IPS DF 6.9 (cell line): ENCODE data around the gene CAMTA1.

Experiments used
- DNase-seq: peaks from one replicate; pipeline ENCODE4 v3.0.0-alpha.2; 2013; ENCODE audit warnings: low read depth, low spot score
- H3K27ac ChIP-seq: one replicate; pipeline ENCODE4 v1.5.1; 2013; ENCODE audit warnings: low read length, control low read depth
- H3K27me3 ChIP-seq: 2 replicates; pipeline ENCODE4 v1.6.1; 2013; ENCODE audit warnings: mild to moderate bottlenecking, low read length; ENCODE audit not compliant: control insufficient read depth, insufficient read depth
- H3K36me3 ChIP-seq: 2 replicates; pipeline ENCODE4 v1.6.1; 2013; ENCODE audit warnings: low read length; ENCODE audit not compliant: control insufficient read depth, insufficient read depth
- H3K4me1 ChIP-seq: 2 replicates; pipeline ENCODE4 v1.6.1; 2013; ENCODE audit warnings: low read length; ENCODE audit not compliant: control insufficient read depth, insufficient read depth
- H3K4me3 ChIP-seq: 2 replicates; pipeline ENCODE4 v1.5.1; 2013; ENCODE audit warnings: mild to moderate bottlenecking, low read length
- H3K9me3 ChIP-seq: 2 replicates; pipeline ENCODE4 v1.6.1; 2013; ENCODE audit warnings: low read length, inconsistent platforms; ENCODE audit not compliant: control insufficient read depth, insufficient read depth
- WGBS: extraction: QIAGEN DNeasy Blood & Tissue Kit; methylation state at CpG from one replicate; pipeline ENCODE4 v1.1.7; 2013; ENCODE audit warnings: mixed read lengths, missing lambda C conversion rate; ENCODE audit not compliant: insufficient read length, insufficient coverage; 5-methylcytosine and 5-hydroxymethylcytosine counted together

The CAMTA1 gene

DNA sequence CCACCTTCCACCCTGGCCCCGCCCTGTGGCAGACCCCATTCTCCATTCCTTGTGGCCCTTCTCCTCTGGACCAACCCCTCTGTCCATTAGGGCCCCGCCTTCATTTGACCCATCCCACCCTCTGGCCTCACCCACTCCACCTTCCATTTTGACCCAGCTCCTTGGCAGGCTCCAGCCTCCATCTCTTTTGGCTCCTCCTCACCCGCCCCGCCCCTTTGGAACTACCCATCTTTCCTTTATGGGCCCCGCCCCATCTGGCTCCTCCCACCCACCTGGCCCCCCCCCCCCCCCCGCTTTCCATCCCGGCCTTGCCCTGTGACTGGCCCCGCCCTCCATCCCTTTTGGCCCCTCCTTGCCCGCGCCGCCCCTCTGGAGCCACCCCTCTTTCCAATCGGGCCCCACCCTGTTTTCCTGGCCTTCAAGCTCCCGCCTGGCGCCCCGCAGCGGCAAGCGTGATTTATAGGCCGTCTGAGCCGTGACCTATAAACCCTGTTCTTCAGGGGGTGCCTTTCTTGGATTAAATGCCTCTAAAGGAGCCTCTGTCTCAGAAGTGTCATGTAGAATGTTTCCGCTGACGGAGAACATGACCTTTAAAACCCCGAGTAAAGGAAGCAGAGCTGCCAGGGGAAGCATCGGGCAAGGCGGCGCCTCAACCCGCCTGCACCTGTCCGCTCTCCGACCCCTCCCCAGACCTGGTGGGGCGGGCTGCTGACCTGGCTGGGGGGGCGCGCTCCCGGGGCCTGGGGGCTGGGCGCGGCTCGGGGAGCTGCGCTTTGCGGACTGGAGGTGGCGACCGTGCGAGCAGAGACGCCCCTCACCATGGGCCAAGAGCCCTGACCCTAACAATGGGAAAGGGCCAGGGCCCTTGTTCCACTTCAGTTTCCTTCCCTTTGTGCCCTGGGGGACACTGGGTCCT is 178.0 kb downstream of the CAMTA1 start:
- Histone ChIP-seq H3K27me3 (no peaks in the 10 kb centered on the region), H3K9me3 (no peaks in the 10 kb centered on the region), H3K27ac (no peak overlapping the region), H3K4me1 (peaks cover 6% of the 10 kb centered on the region), H3K4me3 (peak overlapping the region; percentile 39; the same call in 1 of the 2 replicates), H3K36me3 (no peaks in the 10 kb centered on the region)
- DNase-seq: peak; percentile 94
- WGBS: no CpG with 5 or more reads among the region's 41 CpGs

DNA sequence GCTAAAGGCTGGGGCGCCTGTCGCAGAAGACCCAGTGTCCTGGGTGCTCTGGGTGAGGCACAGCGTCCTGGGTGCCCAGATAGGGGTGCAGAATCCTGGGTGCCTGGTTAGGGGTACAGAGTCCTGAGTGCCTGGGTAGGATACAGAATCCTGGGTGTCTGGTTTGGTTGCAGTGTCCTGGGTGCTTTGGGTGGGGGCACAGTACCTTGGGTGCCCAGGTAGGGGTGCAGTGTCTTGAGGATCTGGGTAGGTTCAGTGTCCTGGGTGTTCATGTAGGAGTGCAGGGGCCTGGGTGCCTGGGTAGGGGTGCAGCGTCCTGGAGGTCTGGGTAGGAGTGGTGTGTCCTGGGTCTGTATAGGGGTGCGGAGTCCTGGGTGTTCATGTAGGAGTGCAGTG is 178.7 kb downstream of the CAMTA1 start:
- H3K27ac ChIP-seq: no peak overlapping the region
- WGBS: no CpG with 5 or more reads among the region's 5 CpGs
- peak overlapping the region; percentile 39; the same call in 1 of the 2 replicates for H3K4me3 ChIP-seq
- H3K36me3 ChIP-seq: no peaks in the 10 kb centered on the region
- DNase-seq: no peak
- H3K9me3 ChIP-seq: no peaks in the 10 kb centered on the region
- H3K4me1 ChIP-seq: peaks cover 6% of the 10 kb centered on the region
- no peaks in the 10 kb centered on the region for H3K27me3 ChIP-seq

GRCh38 chr1:6965083-6965934 is 180.1 kb downstream of the CAMTA1 start:
- no peaks in the 10 kb centered on the region for H3K36me3 ChIP-seq
- no peaks in the 10 kb centered on the region for H3K27me3 ChIP-seq
- no peak overlapping the region for H3K4me3 ChIP-seq
- H3K4me1 ChIP-seq: peaks cover 6% of the 10 kb centered on the region
- no peak overlapping the region for H3K27ac ChIP-seq
- no peak for DNase-seq
- no peaks in the 10 kb centered on the region for H3K9me3 ChIP-seq
- no CpG with 5 or more reads among the region's 15 CpGs for WGBS

- no peak for DNase-seq
- Histone ChIP-seq H3K27me3 (no peaks in the 10 kb centered on the region), H3K4me3 (no peak overlapping the region), H3K9me3 (no peaks in the 10 kb centered on the region), H3K27ac (no peak overlapping the region), H3K4me1 (peaks cover 6% of the 10 kb centered on the region), H3K36me3 (no peaks in the 10 kb centered on the region)
- WGBS: 100% methylated on average over 2 of the region's 7 CpGs
These were observed 180.6 kb downstream of the CAMTA1 start for GRCh38 chr1:6965935-6966241.

DNA sequence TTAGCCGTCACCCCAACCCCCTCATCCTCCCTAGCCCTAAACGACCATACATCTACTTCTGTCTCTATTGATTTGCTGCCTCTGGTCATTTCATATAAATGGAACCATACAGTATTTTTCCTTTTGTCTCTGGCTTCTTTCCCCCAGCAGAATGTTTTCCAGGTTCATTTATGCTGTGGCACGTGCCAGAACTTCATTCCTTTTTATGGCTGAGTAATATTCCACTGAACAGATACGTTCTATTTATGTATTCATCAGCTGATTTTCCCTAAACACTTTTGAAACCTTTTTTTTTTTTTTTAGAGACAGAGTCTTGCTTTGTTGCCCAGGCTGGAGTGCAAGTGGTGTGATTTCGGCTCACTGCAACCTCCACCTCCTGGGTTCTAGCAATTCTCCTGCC is 181.1 kb downstream of the CAMTA1 start:
- peaks cover 4% of the 10 kb centered on the region for H3K4me1 ChIP-seq
- no peaks in the 10 kb centered on the region for H3K27me3 ChIP-seq
- H3K4me3 ChIP-seq: no peak overlapping the region
- no peak for DNase-seq
- WGBS: no CpG with 5 or more reads among the region's 5 CpGs
- H3K9me3 ChIP-seq: no peaks in the 10 kb centered on the region
- H3K27ac ChIP-seq: no peak overlapping the region
- H3K36me3 ChIP-seq: no peaks in the 10 kb centered on the region

DNA sequence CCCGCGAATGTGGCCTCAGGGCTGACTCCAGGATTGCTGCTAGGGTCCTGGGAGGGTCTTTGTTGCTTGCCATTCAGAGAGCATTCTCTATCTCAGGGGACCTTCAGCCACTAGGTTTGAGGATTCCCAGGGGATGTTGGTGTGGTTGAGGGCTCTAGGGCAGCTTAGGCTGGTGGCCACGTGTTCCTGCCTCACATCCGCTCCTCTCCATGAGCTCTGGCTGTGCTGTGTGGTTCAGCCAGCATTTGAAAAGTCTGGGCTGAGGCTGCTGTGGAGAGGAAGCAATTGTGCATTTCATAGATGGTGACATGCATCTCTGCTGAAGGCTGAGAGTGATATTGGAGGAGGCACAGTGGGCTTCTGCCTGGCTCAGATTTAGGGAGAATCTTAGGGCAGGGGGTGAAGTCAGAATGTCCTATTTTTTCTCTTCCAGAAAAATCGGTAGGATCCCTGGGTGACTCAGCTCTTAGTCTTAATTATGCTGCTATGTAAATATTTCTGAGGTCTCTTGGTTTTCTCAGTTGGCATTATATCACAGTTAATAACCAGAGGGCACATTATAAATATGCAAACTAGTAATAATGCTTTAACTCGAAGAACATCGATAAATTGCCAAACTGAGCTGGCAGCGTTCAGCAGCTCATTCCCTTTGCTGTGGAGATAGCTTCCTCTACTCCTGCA is 182.3 kb downstream of the CAMTA1 start:
- H3K36me3 ChIP-seq: no peaks in the 10 kb centered on the region
- H3K4me3 ChIP-seq: no peak overlapping the region
- H3K27me3 ChIP-seq: no peaks in the 10 kb centered on the region
- H3K27ac ChIP-seq: no peak overlapping the region
- WGBS: no CpG with 5 or more reads among the region's 8 CpGs
- no peaks in the 10 kb centered on the region for H3K9me3 ChIP-seq
- peaks cover 4% of the 10 kb centered on the region; the same call in 1 of the 2 replicates for H3K4me1 ChIP-seq
- DNase-seq: no peak

DNA sequence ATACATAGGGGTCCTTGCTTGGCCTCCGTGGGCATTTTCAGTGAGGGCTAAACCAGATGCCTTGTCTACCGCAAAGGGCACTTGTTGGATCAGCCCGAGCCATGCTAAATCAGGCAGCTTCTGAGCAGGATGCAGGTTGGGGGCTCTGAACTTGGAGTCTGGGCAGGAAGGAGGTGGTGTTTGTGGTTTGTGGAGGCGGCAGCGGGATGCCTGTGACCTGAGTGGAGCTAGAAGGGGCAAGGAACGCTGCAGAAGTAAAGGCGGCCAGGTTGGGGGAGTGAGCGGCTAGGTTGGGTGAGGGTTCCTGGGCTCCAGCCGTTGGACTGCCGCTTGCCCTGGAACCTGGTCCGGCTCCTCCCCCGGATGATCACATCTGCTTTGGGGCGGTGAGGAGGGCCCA is 183.9 kb downstream of the CAMTA1 start:
- no peak for DNase-seq
- Histone ChIP-seq H3K27me3 (no peaks in the 10 kb centered on the region), H3K4me1 (no peaks in the 10 kb centered on the region; the same call in 1 of the 2 replicates), H3K9me3 (no peaks in the 10 kb centered on the region), H3K36me3 (no peaks in the 10 kb centered on the region), H3K27ac (no peak overlapping the region), H3K4me3 (no peak overlapping the region)
- WGBS: no CpG with 5 or more reads among the region's 13 CpGs

DNA sequence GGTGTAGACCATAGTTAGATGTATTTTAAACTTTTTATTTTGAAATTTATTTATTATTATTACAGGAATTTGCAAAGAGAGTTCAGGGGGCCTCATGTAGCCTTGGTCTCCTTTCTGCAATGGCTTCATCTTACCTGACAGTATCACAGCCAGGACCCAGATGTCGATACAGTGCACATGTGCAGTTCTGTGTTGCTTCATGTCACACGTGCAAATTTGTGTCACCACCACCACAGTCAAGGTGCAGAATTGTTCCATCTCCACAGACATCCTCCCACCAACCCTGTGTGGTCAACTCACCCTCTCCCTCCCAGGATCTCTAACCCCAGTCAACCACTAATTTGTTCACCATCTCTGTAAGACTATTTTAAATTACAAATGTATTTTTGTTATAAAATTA is 184.5 kb downstream of the CAMTA1 start:
- no peaks in the 10 kb centered on the region for H3K36me3 ChIP-seq
- no peak for DNase-seq
- no peak overlapping the region for H3K4me3 ChIP-seq
- H3K9me3 ChIP-seq: no peaks in the 10 kb centered on the region
- WGBS: no CpG with 5 or more reads among the region's 2 CpGs
- no peaks in the 10 kb centered on the region for H3K27me3 ChIP-seq
- no peaks in the 10 kb centered on the region for H3K4me1 ChIP-seq
- no peak overlapping the region for H3K27ac ChIP-seq

DNA sequence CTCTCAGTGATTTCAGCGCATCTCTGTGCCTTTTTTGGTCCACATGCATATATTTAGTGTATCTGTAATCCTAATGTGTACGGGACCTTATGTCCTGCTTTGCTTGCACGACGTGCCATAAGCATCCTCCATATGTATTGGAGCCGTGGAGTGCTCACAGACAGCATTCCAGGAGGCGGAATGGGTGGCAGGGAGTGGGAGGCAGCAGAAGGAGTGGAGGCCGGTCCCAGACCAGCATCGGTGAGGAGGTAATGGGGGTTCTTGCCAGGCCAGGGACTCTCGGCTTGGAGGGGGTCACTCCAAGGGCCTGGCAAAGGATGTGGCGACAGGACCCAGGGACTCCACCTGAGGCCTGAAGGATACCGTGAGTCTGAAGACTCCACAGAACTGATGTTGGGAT is 185.0 kb downstream of the CAMTA1 start:
- Histone ChIP-seq H3K4me3 (no peak overlapping the region), H3K27ac (no peak overlapping the region), H3K4me1 (no peaks in the 10 kb centered on the region), H3K27me3 (no peaks in the 10 kb centered on the region), H3K9me3 (no peaks in the 10 kb centered on the region), H3K36me3 (no peaks in the 10 kb centered on the region)
- no CpG with 5 or more reads among the region's 11 CpGs for WGBS
- no peak for DNase-seq

DNA sequence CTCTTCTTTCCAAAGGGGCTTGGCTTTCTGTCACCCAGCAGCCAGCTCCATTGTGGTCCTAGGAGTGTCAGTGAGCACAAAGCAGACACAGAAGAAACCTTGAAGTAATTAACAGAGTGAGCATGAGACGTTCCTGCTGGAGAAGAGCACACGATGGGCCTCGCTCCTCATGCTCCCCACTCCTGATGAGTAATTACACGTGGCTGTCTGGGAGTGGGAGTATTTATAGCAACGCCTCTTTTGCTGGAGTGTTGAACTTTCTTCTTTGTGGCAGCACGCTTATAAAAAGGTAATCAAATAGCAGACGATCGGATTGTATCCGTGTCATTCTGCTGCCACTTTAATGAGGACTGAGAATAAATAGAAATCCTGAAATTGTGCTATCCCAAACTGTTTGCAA is 185.8 kb downstream of the CAMTA1 start:
- no peak overlapping the region for H3K4me3 ChIP-seq
- H3K4me1 ChIP-seq: no peaks in the 10 kb centered on the region
- no peaks in the 10 kb centered on the region for H3K36me3 ChIP-seq
- no CpG with 5 or more reads among the region's 9 CpGs for WGBS
- H3K27me3 ChIP-seq: no peaks in the 10 kb centered on the region
- no peak overlapping the region for H3K27ac ChIP-seq
- DNase-seq: no peak
- H3K9me3 ChIP-seq: no peaks in the 10 kb centered on the region
